Mesothelial cell of epicardium (in vitro differentiated cells): Measurements from ENCODE around the gene SULT1A2. TPM values are rescaled to one million over a fixed set of nuclear protein-coding genes. Genes with fewer than 3 reads are reported as not detected.

Experiments
- DNase-seq, 2 experiments: peaks; one replicate each; pipeline ENCODE4 v3.0.0; 2021; ENCODE audit warnings: low spot score in 2 of 2; ENCODE audit not compliant: unreplicated experiment in 2 of 2
- H3K27ac Mint-ChIP-seq: 2 replicates; pipeline ENCODE4 v1.8.0; 2021; ENCODE audit warnings: mixed read lengths
- H3K27me3 Mint-ChIP-seq: 2 replicates; pipeline ENCODE4 v1.8.0; 2021; ENCODE audit warnings: low read depth, mixed read lengths
- H3K36me3 Mint-ChIP-seq: 2 replicates; pipeline ENCODE4 v1.8.0; 2021; ENCODE audit warnings: mixed read lengths
- H3K4me1 Mint-ChIP-seq: 2 replicates; pipeline ENCODE4 v1.8.0; 2021; ENCODE audit warnings: mixed read lengths
- H3K4me3 Mint-ChIP-seq: 2 replicates; pipeline ENCODE4 v1.8.0; 2021; ENCODE audit warnings: mild to moderate bottlenecking, moderate library complexity, mixed read lengths
- H3K9me3 Mint-ChIP-seq: 2 replicates; pipeline ENCODE4 v1.8.0; 2021; ENCODE audit warnings: mixed read lengths
- total RNA-seq: library from RNA; stranded (reverse); gene quantifications from 3 replicates; pipeline ENCODE4 v1.2.1, GENCODE V29; 2021
- TF ChIP-seq, protein P1 (sequence below): fragments of 200-600 bp; sonication (generic); IDR thresholded peaks from one replicate; pipeline ENCODE4 v1.5.0; 2021; ENCODE audit warnings: antibody characterized with exemption; ENCODE audit not compliant: unreplicated experiment

SULT1A2 gene
- total RNA-seq, 1 donor from 2014 or later, result 0.98 TPM

DNA sequence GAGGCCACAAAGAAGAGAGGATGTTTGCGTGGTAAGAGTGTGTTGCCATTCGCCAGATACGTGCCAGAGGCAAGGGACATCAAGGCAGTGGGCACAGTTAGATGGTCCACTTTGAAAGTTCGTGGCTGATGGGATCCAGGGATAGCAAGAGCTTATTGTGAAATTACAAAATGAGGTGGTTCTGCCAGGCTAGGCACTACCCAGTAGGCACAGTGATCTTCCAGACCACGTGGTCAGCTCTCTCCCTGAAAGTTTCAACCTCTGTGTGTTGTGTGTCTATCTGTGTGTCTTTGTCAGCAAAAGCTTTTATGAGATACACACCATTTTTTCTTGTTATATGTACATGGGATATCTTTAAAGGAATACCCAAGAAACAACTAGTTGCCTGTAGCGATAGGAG lies 33.6 kb downstream of the SULT1A2 start:
- no peaks in the 10 kb centered on the region for H3K27me3 Mint-ChIP-seq
- H3K4me3 Mint-ChIP-seq, result no peak overlapping the region
- TF ChIP-seq, protein P1, sequence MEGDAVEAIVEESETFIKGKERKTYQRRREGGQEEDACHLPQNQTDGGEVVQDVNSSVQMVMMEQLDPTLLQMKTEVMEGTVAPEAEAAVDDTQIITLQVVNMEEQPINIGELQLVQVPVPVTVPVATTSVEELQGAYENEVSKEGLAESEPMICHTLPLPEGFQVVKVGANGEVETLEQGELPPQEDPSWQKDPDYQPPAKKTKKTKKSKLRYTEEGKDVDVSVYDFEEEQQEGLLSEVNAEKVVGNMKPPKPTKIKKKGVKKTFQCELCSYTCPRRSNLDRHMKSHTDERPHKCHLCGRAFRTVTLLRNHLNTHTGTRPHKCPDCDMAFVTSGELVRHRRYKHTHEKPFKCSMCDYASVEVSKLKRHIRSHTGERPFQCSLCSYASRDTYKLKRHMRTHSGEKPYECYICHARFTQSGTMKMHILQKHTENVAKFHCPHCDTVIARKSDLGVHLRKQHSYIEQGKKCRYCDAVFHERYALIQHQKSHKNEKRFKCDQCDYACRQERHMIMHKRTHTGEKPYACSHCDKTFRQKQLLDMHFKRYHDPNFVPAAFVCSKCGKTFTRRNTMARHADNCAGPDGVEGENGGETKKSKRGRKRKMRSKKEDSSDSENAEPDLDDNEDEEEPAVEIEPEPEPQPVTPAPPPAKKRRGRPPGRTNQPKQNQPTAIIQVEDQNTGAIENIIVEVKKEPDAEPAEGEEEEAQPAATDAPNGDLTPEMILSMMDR, result no peak
- no peak overlapping the region for H3K27ac Mint-ChIP-seq
- peaks cover 12% of the 10 kb centered on the region for H3K9me3 Mint-ChIP-seq
- H3K36me3 Mint-ChIP-seq, result peaks cover 34% of the 10 kb centered on the region
- DNase-seq, result no peak
- peaks cover 3% of the 10 kb centered on the region for H3K4me1 Mint-ChIP-seq

DNA sequence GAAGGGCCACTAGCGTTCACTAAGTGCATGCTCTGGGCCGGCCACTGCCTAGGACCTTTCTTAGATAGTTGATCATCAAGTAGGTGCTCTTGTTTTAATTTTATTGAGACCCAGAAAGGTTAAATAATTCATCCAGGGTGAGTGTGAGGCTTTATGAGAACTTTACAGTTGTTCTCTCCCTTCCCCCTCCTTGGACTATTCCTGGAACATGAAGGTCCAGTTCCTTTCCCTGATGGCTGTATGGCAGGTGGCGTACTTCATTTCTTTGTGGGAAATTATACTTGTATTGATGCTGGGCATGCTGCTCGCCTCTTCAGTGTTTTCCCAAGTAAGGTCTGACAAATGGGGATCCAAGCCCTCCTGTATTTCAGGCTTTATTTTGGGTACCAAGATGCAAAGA lies 34.7 kb downstream of the SULT1A2 start:
- no peak for DNase-seq
- Mint-ChIP-seq H3K9me3 (peaks cover 6% of the 10 kb centered on the region), H3K36me3 (peaks cover 29% of the 10 kb centered on the region), H3K4me3 (no peak overlapping the region), H3K27ac (no peak overlapping the region), H3K27me3 (no peaks in the 10 kb centered on the region), H3K4me1 (peaks cover 3% of the 10 kb centered on the region)
- TF ChIP-seq, protein P1, result no peak

DNA sequence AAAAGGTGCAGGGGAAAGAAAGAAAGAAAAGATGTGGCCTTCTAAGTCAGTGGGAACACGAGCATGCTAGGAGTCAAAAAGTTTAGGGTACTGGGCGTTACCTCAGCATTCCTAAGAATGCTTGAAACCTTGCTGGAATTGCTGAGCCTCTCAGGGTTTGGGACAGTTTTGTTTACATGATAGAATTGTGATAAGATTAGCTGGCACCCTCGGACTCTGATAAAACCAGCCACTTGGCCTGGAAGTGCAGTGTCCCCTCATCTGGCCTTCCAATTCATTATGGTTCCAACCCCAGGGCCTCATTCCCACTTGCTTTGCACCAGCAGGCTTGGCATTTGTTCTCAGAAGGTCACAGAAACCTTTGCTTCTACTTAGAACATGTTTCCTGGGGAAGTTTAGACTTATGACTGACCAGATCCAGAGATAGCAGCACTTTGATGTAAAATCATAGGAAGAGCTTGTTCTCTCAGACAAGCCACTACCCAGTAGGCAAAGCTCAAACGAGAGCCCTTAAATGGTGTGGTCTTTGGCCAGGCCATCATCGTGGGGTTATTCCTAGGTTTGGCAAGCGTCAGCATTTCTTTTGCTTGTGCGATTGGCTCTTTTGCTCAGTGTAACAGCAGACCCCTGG lies 35.2 kb downstream of the SULT1A2 start:
- Mint-ChIP-seq H3K36me3 (peaks cover 27% of the 10 kb centered on the region), H3K4me1 (peaks cover 3% of the 10 kb centered on the region), H3K4me3 (no peak overlapping the region), H3K9me3 (peaks cover 4% of the 10 kb centered on the region), H3K27me3 (no peaks in the 10 kb centered on the region), H3K27ac (no peak overlapping the region)
- no peak for DNase-seq
- TF ChIP-seq, protein P1, result no peak

DNA sequence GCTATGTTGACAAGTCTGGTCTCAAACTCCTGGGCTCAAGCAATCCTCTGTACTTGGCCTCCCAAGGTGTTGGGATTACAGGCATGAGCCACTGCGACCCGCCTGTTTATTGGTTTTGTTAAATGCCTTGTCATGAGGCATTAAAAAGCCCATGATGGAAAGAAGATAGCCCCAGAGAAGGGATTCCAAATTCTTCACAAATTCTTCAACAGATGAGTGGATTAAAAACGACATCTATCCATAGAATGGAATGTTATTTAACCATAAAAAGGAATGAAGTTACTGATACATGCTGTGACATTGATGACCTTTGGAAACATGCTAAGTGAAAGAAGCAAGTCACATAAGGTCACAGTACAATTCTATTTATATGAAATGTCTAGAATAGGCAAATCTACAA lies 38.4 kb downstream of the SULT1A2 start:
- TF ChIP-seq, protein P1, result no peak
- H3K27me3 Mint-ChIP-seq, result no peaks in the 10 kb centered on the region
- no peak overlapping the region for H3K4me3 Mint-ChIP-seq

DNA sequence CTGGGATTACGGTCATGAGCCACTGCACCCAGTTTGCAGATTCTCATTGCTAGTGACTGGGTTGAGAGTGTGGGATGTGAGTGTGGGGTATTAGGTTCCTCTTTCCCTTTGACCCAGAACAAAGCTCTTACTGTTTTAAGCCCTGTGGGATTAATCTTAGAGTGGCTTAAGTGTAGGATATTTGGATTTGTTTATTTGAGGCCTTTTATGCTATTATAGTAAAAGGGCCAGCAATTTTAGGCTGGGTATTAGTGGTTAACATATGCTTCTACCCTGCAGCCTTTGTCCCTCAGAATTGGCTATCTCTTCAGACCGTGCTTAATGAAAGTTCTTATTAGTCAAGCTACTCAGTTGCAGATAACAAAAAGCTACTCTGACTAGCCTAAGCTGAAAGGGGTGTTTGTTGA lies 39.9 kb downstream of the SULT1A2 start:
- H3K9me3 Mint-ChIP-seq, result no peaks in the 10 kb centered on the region
- H3K27me3 Mint-ChIP-seq, result no peaks in the 10 kb centered on the region
- H3K27ac Mint-ChIP-seq, result no peak overlapping the region
- no peak for DNase-seq
- TF ChIP-seq, protein P1, result no peak
- peaks cover 18% of the 10 kb centered on the region for H3K36me3 Mint-ChIP-seq
- peaks cover 10% of the 10 kb centered on the region for H3K4me1 Mint-ChIP-seq
- no peak overlapping the region for H3K4me3 Mint-ChIP-seq

More for the DNA sequence above, 38.4 kb downstream of the SULT1A2 start:
- no peaks in the 10 kb centered on the region for H3K9me3 Mint-ChIP-seq
- no peak for DNase-seq
- peaks cover 10% of the 10 kb centered on the region for H3K4me1 Mint-ChIP-seq
- H3K36me3 Mint-ChIP-seq, result peaks cover 18% of the 10 kb centered on the region
- no peak overlapping the region for H3K27ac Mint-ChIP-seq
